GM21723 (cell line): ENCODE measurements around the gene STX19.

Experiments
- ATAC-seq: cut with Tn5 transposase; IDR thresholded peaks from one replicate; pipeline ENCODE4 v1.9.1; 2021; ENCODE audit warnings: mild to moderate bottlenecking, moderate library complexity; ENCODE audit not compliant: unreplicated experiment

The STX19 gene

GRCh38 chr3:94043285-94043684 lies 14.9 kb upstream of the STX19 start:
- no peak for ATAC-seq

GRCh38 chr3:94036909-94037507 lies 8.6 kb upstream of the STX19 start:
- ATAC-seq = peak; percentile 80

- no peak for ATAC-seq
Measured at GRCh38 chr3:94026623-94027022, 1.8 kb downstream of the STX19 start.

- no peak for ATAC-seq
Measured at GRCh38 chr3:94024385-94024784, 4.0 kb downstream of the STX19 start.

- no peak for ATAC-seq
Measured at GRCh38 chr3:94020293-94020692, 8.1 kb downstream of the STX19 start.

GRCh38 chr3:94019659-94020058 lies 8.7 kb downstream of the STX19 start:
- ATAC-seq = no peak

- ATAC-seq = no peak
Measured at GRCh38 chr3:94015025-94015424, 13.4 kb downstream of the STX19 start.

GRCh38 chr3:94012185-94012584 lies 16.2 kb downstream of the STX19 start:
- no peak for ATAC-seq

- no peak for ATAC-seq
Measured at GRCh38 chr3:94011233-94011711, 17.1 kb downstream of the STX19 start.

- ATAC-seq = no peak
Measured at GRCh38 chr3:94009608-94010007, 18.8 kb downstream of the STX19 start.

- ATAC-seq = no peak
Measured at GRCh38 chr3:94008253-94008652, 20.1 kb downstream of the STX19 start.

- ATAC-seq = peak; percentile 94
Measured at GRCh38 chr3:94004301-94004910, 24.0 kb downstream of the STX19 start.

- no peak for ATAC-seq
Measured at GRCh38 chr3:94001827-94002495, 26.4 kb downstream of the STX19 start.

GRCh38 chr3:94001191-94001590 lies 27.2 kb downstream of the STX19 start:
- ATAC-seq = no peak

- no peak for ATAC-seq
Measured at GRCh38 chr3:93994056-93994455, 34.3 kb downstream of the STX19 start.

- no peak for ATAC-seq
Measured at GRCh38 chr3:93992207-93992606, 36.2 kb downstream of the STX19 start.

- no peak for ATAC-seq
Measured at GRCh38 chr3:93991631-93992030, 36.8 kb downstream of the STX19 start.

- ATAC-seq = no peak
Measured at GRCh38 chr3:93989241-93989640, 39.2 kb downstream of the STX19 start.

- ATAC-seq = no peak
Measured at GRCh38 chr3:93988764-93989163, 39.6 kb downstream of the STX19 start.

- no peak for ATAC-seq
Measured at GRCh38 chr3:93988283-93988682, 40.1 kb downstream of the STX19 start.

- no peak for ATAC-seq
Measured at GRCh38 chr3:93984618-93985017, 43.8 kb downstream of the STX19 start.

GRCh38 chr3:93983408-93983807 lies 45.0 kb downstream of the STX19 start:
- no peak for ATAC-seq
